Testis (tissue), 5 donors: ENCODE measurements around the gene KHDC1. TPM values are rescaled to one million over a fixed set of nuclear protein-coding genes. Genes with fewer than 3 reads are reported as not detected.
A peak's percentile ranks its signal among the peaks of the same experiment; 100 is the strongest.
"Not testable (repeated sequence)": the region's sequence is repeated elsewhere in the genome, so short reads cannot be mapped to it uniquely, and the experiment has no call there.

Source experiments
- DNase-seq: peaks from one replicate; pipeline ENCODE4 v3.0.0-alpha.2; 2019
- H3K27ac ChIP-seq, 2 donors: fragments of 200-600 bp; sonication (generic); one replicate each; pipeline ENCODE4 v1.5.1; 2019
- H3K27me3 ChIP-seq: fragments of 200-600 bp; sonication (generic); one replicate; pipeline ENCODE4 v1.5.1; 2019
- H3K36me3 ChIP-seq: fragments of 200-600 bp; sonication (generic); one replicate; pipeline ENCODE4 v1.5.1; 2017; ENCODE audit warnings: low read depth; ENCODE audit errors: missing control alignments
- H3K4me1 ChIP-seq: fragments of 200-600 bp; sonication (generic); one replicate; pipeline ENCODE4 v1.5.1; 2019
- H3K4me3 ChIP-seq, 2 donors: fragments of 200-600 bp; sonication (generic); one replicate each; pipeline ENCODE4 v1.5.1; 2017 to 2019
- H3K9me3 ChIP-seq: fragments of 200-600 bp; sonication (generic); one replicate; pipeline ENCODE4 v1.5.1; 2017
- POLR2A ChIP-seq: fragments of 450-650 bp; IDR thresholded peaks from one replicate; pipeline ENCODE4 v1.6.1; 2017; ENCODE audit warnings: antibody characterized with exemption, mild to moderate bottlenecking, moderate library complexity
- WGBS, 2 donors: methylation state at CpG; one replicate each; pipeline ENCODE4 v1.1.5; 2018; 5-methylcytosine and 5-hydroxymethylcytosine counted together
- intact Hi-C: fragments of 100-400 bp; cut with DNase I; formaldehyde crosslinking; loops from one replicate; pipeline ENCODE4 v1.15.1; 2023; ENCODE audit warnings: low total_unique reads
- long read RNA-seq, 2 donors: transcript quantifications; one replicate each; lab custom pipeline, GENCODE V29; 2026
- polyA plus RNA-seq: library from polyadenylated mRNA; stranded (reverse); fragments of 350-450 nt; fragmentation: Illumina TruSeq; extraction: RNeasy Lipid Tissue Mini Kit (QIAGEN cat#74804); gene quantifications from one replicate; pipeline ENCODE4 v1.2.3, GENCODE V29; 2014; ENCODE audit warnings: low read depth, low replicate concordance; ENCODE audit not compliant: insufficient read depth
- total RNA-seq, 2 donors: library from RNA; depleted of rRNA; stranded (reverse); fragments of >200 nt; gene quantifications; one replicate each; pipeline ENCODE4 v1.2.3, GENCODE V29; 2016
- TF ChIP-seq, protein P1 (sequence below), 3 experiments: fragments of 450-650 bp in 2 of 3; fragments of 200-600 bp in 1 of 3; sonication (generic) in 1 of 3; IDR thresholded peaks; one replicate each; pipeline ENCODE4 v1.5.1; 2016 to 2019; ENCODE audit warnings: antibody characterized with exemption in 3 of 3, mild to moderate bottlenecking in 2 of 3, moderate library complexity in 1 of 3

Gene KHDC1, protein sequence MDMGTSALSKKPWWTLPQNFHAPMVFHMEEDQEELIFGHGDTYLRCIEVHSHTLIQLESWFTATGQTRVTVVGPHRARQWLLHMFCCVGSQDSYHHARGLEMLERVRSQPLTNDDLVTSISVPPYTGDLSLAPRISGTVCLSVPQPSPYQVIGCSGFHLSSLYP
- total RNA-seq (1 to 10 TPM; 4.8 to 6.6 TPM), polyA plus RNA-seq (8.5 TPM)
- long read RNA-seq, donor 1, partial matches to known transcripts = 5 of 9 reads
- long read RNA-seq, donor 1, other reads (novel, unspliced or antisense) = 0 of 9 reads
- long read RNA-seq, donor 2, partial matches to known transcripts = 0 of 1 reads
- long read RNA-seq, donor 2, other reads (novel, unspliced or antisense) = 0 of 1 reads

DNA sequence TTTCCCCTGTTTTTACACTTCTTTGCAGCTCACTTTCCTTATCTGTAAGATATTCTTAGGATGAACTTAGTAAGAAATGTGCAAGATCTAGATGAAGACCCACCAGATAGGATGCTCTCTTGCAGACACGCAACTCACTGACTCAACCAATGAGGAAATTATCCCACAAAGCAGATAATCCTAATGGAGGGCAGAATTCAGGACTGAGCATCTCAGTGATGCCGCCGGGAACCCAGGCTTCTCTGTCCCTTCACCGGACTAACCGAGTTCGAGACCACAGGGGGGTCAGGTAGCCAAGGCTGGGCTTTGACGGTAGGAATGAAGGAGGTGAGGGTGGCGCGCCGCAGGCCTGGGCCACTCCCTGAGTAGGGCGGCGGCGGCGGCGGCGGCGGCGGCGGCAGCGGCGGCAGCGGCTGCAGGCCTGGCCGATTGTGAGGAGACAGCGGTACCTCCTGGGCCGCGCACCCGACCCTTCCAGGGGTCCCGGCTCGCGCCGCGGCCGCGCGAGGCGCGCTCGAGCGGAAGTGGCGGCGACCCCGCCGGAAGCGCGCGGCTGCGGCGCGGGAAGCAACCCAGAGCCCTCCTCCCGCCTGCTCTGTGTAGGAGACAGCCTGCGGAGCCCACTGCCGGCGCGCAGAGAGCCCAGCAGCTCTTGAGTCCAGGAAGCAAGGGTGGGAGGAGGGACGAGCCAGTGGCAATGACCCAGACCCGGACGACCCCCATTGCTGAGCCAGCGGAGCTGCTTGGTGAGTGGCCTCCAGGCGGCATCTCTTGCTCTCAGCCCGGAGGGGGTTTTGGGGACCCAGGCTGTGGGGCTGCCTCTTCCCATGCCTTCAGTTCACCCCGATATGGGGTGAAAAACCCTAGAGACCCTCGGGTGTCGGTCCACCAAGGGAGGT, at the start of gene KHDC1:
Gene KHDC1, minus strand, starts transcription at position 526 of the 899 bp plus-strand sequence. CDS start 20,679 bp downstream, outside the sequence.
- peak; percentile 62 for DNase-seq
- Histone ChIP-seq H3K9me3 (no peaks in the 10 kb centered on the region), H3K27ac (peak within 1 kb of the TSS; percentile 35 to 56), H3K27me3 (no peaks in the 10 kb centered on the region), H3K4me1 (no peaks in the 10 kb centered on the region), H3K4me3 (peak within 1 kb of the TSS; percentile 65 to 76), H3K36me3 (no peaks in the 10 kb centered on the region)
- intact Hi-C loops = no loop called here
- TF ChIP-seq, protein P1, sequence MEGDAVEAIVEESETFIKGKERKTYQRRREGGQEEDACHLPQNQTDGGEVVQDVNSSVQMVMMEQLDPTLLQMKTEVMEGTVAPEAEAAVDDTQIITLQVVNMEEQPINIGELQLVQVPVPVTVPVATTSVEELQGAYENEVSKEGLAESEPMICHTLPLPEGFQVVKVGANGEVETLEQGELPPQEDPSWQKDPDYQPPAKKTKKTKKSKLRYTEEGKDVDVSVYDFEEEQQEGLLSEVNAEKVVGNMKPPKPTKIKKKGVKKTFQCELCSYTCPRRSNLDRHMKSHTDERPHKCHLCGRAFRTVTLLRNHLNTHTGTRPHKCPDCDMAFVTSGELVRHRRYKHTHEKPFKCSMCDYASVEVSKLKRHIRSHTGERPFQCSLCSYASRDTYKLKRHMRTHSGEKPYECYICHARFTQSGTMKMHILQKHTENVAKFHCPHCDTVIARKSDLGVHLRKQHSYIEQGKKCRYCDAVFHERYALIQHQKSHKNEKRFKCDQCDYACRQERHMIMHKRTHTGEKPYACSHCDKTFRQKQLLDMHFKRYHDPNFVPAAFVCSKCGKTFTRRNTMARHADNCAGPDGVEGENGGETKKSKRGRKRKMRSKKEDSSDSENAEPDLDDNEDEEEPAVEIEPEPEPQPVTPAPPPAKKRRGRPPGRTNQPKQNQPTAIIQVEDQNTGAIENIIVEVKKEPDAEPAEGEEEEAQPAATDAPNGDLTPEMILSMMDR (IDR thresholded peaks at IDR 0.05) = no peak
- no peak for TF ChIP-seq POLR2A
- WGBS, 2 donors = 1 to 2% methylated on average over 21 to 59 of the region's 63 CpGs

DNA sequence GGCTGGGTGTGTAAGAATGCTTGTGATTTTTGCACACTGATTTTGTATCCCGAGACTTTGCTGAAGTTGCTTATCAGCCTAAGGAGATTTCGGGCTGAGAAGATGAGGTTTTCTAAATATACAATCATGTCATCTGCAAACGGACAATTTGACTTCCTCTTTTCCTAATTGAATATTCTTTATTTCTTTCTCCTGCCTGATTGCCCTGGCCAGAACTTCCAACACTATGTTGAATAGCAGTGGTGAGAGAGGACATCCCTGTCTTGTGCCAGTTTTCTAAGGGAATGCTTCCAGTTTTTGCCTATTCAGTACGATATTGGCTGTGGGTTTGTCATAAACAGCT, 47.5 kb upstream of the KHDC1 start:
- peak overlapping the region; percentile 51 to 65 for H3K4me3 ChIP-seq
- H3K9me3 ChIP-seq, H3K36me3 ChIP-seq, DNase-seq, H3K4me1 ChIP-seq, intact Hi-C loops, H3K27ac ChIP-seq, H3K27me3 ChIP-seq: not testable (repeated sequence)
- 8 to 11% methylated on average over 4 of the region's 4 CpGs for WGBS, 2 donors

DNA sequence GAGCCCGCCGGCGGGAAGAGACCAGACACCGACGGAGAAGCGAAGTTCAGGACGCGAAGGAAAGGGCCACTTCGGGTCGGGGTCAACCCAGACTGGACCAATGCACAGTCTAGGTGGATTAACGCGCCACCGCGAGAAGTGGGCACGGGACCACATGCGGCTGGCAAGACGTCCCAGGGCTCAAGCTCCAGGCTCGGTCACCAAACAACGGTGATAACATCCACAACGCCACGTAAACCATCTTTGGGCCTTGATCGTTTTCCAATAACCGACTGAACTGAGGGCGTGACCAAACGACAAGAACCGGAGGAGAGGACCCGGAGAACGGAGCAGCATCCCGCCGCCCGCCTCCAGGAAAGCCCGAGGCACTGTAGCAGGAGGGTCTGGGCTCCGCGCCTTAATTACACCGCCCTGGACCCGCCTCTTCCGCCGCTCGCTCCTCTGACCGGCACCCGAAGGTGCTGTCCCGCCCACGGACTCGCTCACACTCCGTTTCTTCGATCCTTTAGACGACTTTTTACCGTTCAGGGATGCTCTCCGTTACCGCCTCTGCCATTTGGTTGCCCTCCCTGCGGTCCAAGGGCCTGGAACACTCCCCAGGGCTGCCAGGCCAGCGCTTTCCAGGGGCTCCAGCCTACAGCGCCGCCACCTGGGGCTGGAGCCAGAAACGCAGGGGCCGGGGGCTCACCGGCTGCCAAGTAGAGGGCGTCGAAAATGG, 46.9 kb upstream of the KHDC1 start:
- H3K4me1 ChIP-seq = peaks cover 6% of the 10 kb centered on the region
- peak overlapping the region; percentile 51 to 65 for H3K4me3 ChIP-seq
- no peaks in the 10 kb centered on the region for H3K36me3 ChIP-seq
- 0 to 1% methylated on average over 24 to 59 of the region's 59 CpGs for WGBS, 2 donors
- no peaks in the 10 kb centered on the region for H3K27me3 ChIP-seq
- DNase-seq = peak; percentile 58
- H3K27ac ChIP-seq = no peak overlapping the region
- intact Hi-C loops = no loop called here
- no peaks in the 10 kb centered on the region for H3K9me3 ChIP-seq
- TF ChIP-seq, protein P1 (IDR thresholded peaks at IDR 0.05) = peak in 1 of 3 experiments; percentile 10
- TF ChIP-seq POLR2A = no peak

DNA sequence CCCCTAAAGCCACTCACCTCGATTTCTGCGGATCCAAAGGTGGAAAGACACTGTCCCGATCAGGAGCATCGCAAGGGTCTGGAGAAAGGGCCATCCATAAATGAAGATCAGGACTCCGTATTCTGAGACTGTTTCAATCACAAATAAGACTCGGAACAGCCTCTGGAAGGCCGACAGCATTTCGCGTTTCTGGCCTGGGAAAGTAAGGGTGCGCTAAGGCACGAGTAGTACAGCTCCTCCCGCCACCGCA, 46.5 kb upstream of the KHDC1 start:
- no peak for DNase-seq
- Histone ChIP-seq H3K27ac (no peak overlapping the region), H3K9me3 (no peaks in the 10 kb centered on the region), H3K4me3 (peak overlapping the region; percentile 51 to 65), H3K36me3 (no peaks in the 10 kb centered on the region), H3K27me3 (no peaks in the 10 kb centered on the region), H3K4me1 (peaks cover 6% of the 10 kb centered on the region)
- TF ChIP-seq, protein P1 (IDR thresholded peaks at IDR 0.05) = no peak
- TF ChIP-seq POLR2A = no peak
- intact Hi-C loops = no loop called here
- 4 to 7% methylated on average over 13 of the region's 13 CpGs for WGBS, 2 donors
